OCI-LY1 (cell line): ENCODE measurements around the gene RANBP2.
"Not testable (repeated sequence)": the region's sequence is repeated elsewhere in the genome, so short reads cannot be mapped to it uniquely, and the experiment has no call there.

Experiments
- H2AFZ ChIP-seq: fragments of 200-600 bp; sonication (generic), shearing (Covaris generic); 2 replicates; pipeline ENCODE4 v1.6.0; 2014; ENCODE audit warnings: antibody characterized with exemption, mild to moderate bottlenecking, low read length
- H3F3A ChIP-seq: fragments of 200-600 bp; sonication (generic), shearing (Covaris generic); 2 replicates; pipeline ENCODE4 v1.6.0; 2014; ENCODE audit warnings: mild to moderate bottlenecking, antibody characterized with exemption, low read length, moderate library complexity; ENCODE audit not compliant: insufficient read depth
- H3K27ac ChIP-seq: fragments of 200-600 bp; sonication (generic); 2 replicates; pipeline ENCODE4 v1.5.1; 2014; ENCODE audit warnings: low read length, mixed run types, mild to moderate bottlenecking, low read depth; ENCODE audit not compliant: poor library complexity, severe bottlenecking
- H3K27me3 ChIP-seq: fragments of 200-600 bp; sonication (generic); 2 replicates; pipeline ENCODE4 v1.6.0; 2014; ENCODE audit warnings: antibody characterized with exemption, mild to moderate bottlenecking, low read length, moderate library complexity; ENCODE audit not compliant: insufficient read depth
- H3K36me3 ChIP-seq: fragments of 200-600 bp; sonication (generic); 2 replicates; pipeline ENCODE4 v1.6.1; 2014; ENCODE audit warnings: mild to moderate bottlenecking, antibody characterized with exemption, low read length, moderate library complexity, mixed read lengths; ENCODE audit not compliant: insufficient read depth
- H3K4me1 ChIP-seq: fragments of 200-600 bp; sonication (generic); 2 replicates; pipeline ENCODE4 v1.5.1; 2014; ENCODE audit warnings: mild to moderate bottlenecking, low read length, moderate library complexity; ENCODE audit not compliant: insufficient read depth, severe bottlenecking
- H3K4me2 ChIP-seq: fragments of 200-600 bp; sonication (generic), shearing (Covaris generic); 2 replicates; pipeline ENCODE4 v1.6.1; 2014; ENCODE audit warnings: low read length
- H3K4me3 ChIP-seq: fragments of 200-600 bp; sonication (generic); 2 replicates; pipeline ENCODE4 v1.5.1; 2014; ENCODE audit warnings: low read length, low read depth, mild to moderate bottlenecking, mixed read lengths; ENCODE audit not compliant: poor library complexity, severe bottlenecking
- H3K79me2 ChIP-seq: fragments of 200-600 bp; shearing (Covaris generic); 2 replicates; pipeline ENCODE4 v1.6.1; 2016; ENCODE audit warnings: mixed run types, low read length, mixed read lengths; ENCODE audit not compliant: insufficient read depth
- H3K9ac ChIP-seq: fragments of 200-600 bp; sonication (generic), shearing (Covaris generic); 2 replicates; pipeline ENCODE4 v1.6.1; 2014; ENCODE audit warnings: mild to moderate bottlenecking, low read length, mixed read lengths
- H3K9me2 ChIP-seq: fragments of 200-600 bp; sonication (generic), shearing (Covaris generic); 2 replicates; pipeline ENCODE4 v1.6.1; 2014; ENCODE audit warnings: low read depth, mild to moderate bottlenecking, low read length, mixed read lengths
- H3K9me3 ChIP-seq: fragments of 200-600 bp; shearing (Covaris generic); 2 replicates; pipeline ENCODE4 v1.6.1; 2014; ENCODE audit warnings: low read length, mixed read lengths
- H4K20me1 ChIP-seq: fragments of 200-600 bp; sonication (generic), shearing (Covaris generic); 2 replicates; pipeline ENCODE4 v1.6.0; 2016; ENCODE audit warnings: mild to moderate bottlenecking, low read length; ENCODE audit not compliant: insufficient read depth
- EZH2 ChIP-seq: fragments of 200-600 bp; sonication (generic), shearing (Covaris generic); IDR thresholded peaks from 2 replicates; pipeline ENCODE4 v1.8.0; 2017; ENCODE audit warnings: borderline replicate concordance, mixed run types, mild to moderate bottlenecking, antibody characterized with exemption, low read length, moderate library complexity, mixed read lengths
- TF ChIP-seq, protein P1 (sequence below): fragments of 200-600 bp; sonication (generic), shearing (Covaris generic); IDR thresholded peaks from 2 replicates; pipeline ENCODE4 v1.5.1; 2017; ENCODE audit warnings: mild to moderate bottlenecking, antibody characterized with exemption, low read length, moderate library complexity, mixed read lengths

RANBP2 gene

DNA sequence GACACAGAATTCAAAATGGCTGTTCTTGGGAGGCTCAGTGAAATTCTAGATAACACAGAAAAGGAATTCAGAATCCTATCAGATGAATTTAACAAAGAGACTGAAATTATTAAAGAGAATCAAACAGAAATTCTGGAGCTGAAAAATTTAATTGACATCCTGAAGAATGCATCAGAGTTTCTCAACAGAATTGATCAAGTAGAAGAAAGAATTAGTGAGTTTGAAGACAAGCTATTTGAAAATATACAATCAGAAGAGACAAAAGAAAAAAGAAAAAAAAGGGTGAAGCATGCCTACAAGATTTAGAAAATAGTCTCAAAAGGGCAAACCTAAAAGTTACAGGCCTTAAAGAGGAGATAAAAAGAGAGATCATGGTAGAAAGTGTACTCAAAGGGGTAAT is 12.0 kb upstream of the RANBP2 start:
- Histone ChIP-seq H3K36me3 (no peaks in the 10 kb centered on the region; the same call in 1 of the 2 replicates), H3K27me3 (peaks cover 3% of the 10 kb centered on the region; the same call in 1 of the 2 replicates), H3K4me2 (no peak overlapping the region), H3K9me2 (no peaks in the 10 kb centered on the region), H3K27ac (no peak overlapping the region), H3K9ac (no peak overlapping the region), H4K20me1 (no peaks in the 10 kb centered on the region), H3K4me1 (no peaks in the 10 kb centered on the region), H3K79me2 (no peaks in the 10 kb centered on the region), H3F3A (no peaks in the 10 kb centered on the region), H2AFZ (no peak overlapping the region), H3K4me3 (no peak overlapping the region), H3K9me3 (no peaks in the 10 kb centered on the region)
- TF ChIP-seq EZH2: no peak
- TF ChIP-seq, protein P1, sequence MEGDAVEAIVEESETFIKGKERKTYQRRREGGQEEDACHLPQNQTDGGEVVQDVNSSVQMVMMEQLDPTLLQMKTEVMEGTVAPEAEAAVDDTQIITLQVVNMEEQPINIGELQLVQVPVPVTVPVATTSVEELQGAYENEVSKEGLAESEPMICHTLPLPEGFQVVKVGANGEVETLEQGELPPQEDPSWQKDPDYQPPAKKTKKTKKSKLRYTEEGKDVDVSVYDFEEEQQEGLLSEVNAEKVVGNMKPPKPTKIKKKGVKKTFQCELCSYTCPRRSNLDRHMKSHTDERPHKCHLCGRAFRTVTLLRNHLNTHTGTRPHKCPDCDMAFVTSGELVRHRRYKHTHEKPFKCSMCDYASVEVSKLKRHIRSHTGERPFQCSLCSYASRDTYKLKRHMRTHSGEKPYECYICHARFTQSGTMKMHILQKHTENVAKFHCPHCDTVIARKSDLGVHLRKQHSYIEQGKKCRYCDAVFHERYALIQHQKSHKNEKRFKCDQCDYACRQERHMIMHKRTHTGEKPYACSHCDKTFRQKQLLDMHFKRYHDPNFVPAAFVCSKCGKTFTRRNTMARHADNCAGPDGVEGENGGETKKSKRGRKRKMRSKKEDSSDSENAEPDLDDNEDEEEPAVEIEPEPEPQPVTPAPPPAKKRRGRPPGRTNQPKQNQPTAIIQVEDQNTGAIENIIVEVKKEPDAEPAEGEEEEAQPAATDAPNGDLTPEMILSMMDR: no peak

DNA sequence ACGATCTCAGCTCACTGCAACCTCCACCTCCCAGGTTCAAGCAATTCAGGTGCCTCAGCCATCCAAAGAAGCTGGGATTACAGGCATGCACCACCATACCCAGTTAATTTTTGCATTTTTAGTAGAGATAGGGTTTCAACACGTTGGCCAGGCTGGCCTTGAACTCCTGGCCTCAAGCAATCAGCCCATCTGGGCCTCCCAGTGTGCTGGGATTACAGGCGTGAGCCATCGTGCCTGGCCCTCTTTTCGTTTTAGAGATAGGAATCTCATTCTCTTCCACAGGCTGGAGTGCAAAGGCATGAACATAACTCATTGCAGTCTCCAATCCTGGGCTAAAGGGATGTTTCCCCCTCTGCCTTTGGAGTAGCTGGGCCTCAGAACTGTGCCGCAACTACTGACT is 2.3 kb upstream of the RANBP2 start:
- not testable (repeated sequence) for H3K9ac ChIP-seq, H3K9me2 ChIP-seq, H3K4me3 ChIP-seq, H3K4me2 ChIP-seq, H3K27ac ChIP-seq, H3K27me3 ChIP-seq, H4K20me1 ChIP-seq, H3K36me3 ChIP-seq, H3K79me2 ChIP-seq, H3F3A ChIP-seq, H3K9me3 ChIP-seq, H2AFZ ChIP-seq
- H3K4me1 ChIP-seq: peaks cover 17% of the 10 kb centered on the region

DNA sequence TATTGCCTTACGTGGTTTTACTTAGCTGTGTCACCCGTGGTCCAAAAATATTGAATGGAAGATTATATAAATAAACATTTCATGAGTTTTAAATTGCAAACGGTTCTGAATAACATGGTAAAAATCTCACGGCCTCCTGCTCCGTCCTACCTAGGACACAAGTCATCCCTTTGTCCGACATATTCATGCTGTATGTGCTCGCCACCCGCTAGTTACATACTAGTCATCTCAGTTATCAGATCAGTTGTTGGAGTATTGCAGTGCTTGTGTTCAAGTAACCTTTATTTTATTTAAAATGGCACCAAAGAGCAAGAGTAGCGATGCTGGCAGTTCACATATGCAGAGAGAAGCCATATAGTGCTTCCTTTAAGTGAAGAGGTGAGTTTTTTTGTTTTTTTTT is 6.8 kb downstream of the RANBP2 start:
- not testable (repeated sequence) for H3K9me3 ChIP-seq, H3K27me3 ChIP-seq, H3K9ac ChIP-seq, H2AFZ ChIP-seq, H3K36me3 ChIP-seq, H3K4me2 ChIP-seq, H3F3A ChIP-seq, H4K20me1 ChIP-seq, H3K9me2 ChIP-seq, H3K27ac ChIP-seq, H3K4me3 ChIP-seq
- Histone ChIP-seq H3K4me1 (peaks cover 19% of the 10 kb centered on the region), H3K79me2 (peaks cover 38% of the 10 kb centered on the region)

DNA sequence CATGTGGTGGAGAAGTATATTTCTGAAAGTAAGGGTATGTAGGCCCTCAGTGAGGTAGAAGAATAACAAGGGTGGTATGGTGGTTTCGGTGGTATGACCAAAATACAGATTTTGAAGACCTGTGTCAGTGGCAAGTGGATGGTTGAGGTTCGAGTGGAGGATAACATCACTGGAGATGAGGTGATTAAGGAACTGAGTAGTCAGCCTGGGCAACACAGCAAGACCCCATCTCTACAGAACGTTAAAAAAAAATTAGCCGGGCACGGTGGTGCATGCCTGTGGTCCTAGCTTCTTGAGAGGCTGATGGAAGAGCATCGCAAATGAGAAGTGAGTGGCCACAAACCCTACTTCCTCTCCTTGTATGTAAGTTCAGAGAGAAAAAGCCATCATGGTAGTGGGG is 15.4 kb downstream of the RANBP2 start:
- H3K27me3 ChIP-seq: not testable (repeated sequence)

DNA sequence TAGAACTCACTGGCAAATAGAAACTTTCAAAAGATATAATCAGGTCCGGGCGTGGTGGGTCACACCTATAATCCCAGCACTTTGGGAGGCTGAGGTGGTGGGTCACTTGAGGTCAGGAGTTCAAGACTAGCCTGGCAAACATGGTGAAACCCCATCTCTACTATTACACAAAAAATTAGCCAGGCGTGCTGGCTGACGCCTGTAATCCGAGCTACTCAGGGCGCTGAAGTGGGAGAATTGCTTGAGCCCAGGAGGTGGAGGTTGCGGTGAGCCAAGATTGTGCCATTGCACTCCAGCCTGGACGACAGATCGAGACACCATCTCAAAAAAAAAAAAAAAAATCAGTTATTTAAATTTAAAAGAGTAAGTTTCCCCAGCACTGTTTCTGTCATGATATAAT is 38.7 kb downstream of the RANBP2 start:
- H3K4me1 ChIP-seq, H3K27me3 ChIP-seq, H3K9me3 ChIP-seq, H2AFZ ChIP-seq, H3K4me2 ChIP-seq, H3F3A ChIP-seq, H3K9ac ChIP-seq, H3K4me3 ChIP-seq, H3K79me2 ChIP-seq, H3K9me2 ChIP-seq, H3K27ac ChIP-seq, H4K20me1 ChIP-seq: not testable (repeated sequence)
- peaks cover 30% of the 10 kb centered on the region for H3K36me3 ChIP-seq

More for the DNA sequence above, 15.4 kb downstream of the RANBP2 start:
- not testable (repeated sequence) for H3K27ac ChIP-seq, H3K9me2 ChIP-seq, H3K79me2 ChIP-seq, H2AFZ ChIP-seq, H3K9me3 ChIP-seq, H3K4me1 ChIP-seq, H4K20me1 ChIP-seq, H3K4me2 ChIP-seq, H3K9ac ChIP-seq, H3F3A ChIP-seq, H3K4me3 ChIP-seq
- peaks cover 15% of the 10 kb centered on the region for H3K36me3 ChIP-seq

DNA sequence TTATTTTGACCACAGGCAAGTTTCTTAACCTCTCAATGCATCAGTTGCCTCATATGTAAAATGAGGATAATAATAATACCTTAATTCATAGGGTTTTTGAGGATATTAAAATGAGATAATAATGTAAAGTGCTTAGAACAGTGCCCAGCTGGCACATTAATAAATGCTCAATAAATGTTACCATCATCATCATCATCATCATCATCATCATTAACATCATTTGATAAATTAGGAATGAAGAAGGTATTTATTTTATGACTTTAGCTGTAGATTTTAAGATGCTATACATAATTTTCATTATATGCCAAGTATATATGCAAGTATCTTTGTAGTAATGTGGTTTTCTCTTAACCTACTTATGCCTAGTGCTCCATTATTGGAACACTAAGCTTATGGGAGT is 43.3 kb downstream of the RANBP2 start:
- not testable (repeated sequence) for H3F3A ChIP-seq, H4K20me1 ChIP-seq, H3K27me3 ChIP-seq, H3K9me3 ChIP-seq, H2AFZ ChIP-seq, H3K27ac ChIP-seq, H3K79me2 ChIP-seq, H3K9me2 ChIP-seq, H3K4me3 ChIP-seq, H3K9ac ChIP-seq, H3K4me2 ChIP-seq, H3K4me1 ChIP-seq
- peaks cover 47% of the 10 kb centered on the region for H3K36me3 ChIP-seq

DNA sequence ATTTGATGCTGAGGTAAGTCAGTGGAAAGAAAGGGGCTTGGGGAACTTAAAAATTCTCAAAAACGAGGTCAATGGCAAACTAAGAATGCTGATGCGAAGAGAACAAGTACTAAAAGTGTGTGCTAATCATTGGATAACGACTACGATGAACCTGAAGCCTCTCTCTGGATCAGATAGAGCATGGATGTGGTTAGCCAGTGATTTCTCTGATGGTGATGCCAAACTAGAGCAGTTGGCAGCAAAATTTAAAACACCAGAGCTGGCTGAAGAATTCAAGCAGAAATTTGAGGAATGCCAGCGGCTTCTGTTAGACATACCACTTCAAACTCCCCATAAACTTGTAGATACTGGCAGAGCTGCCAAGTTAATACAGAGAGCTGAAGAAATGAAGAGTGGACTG is 47.4 kb downstream of the RANBP2 start:
- H3K27me3 ChIP-seq, H3K9ac ChIP-seq, H3K9me3 ChIP-seq, H2AFZ ChIP-seq, H3K79me2 ChIP-seq, H3K4me2 ChIP-seq, H4K20me1 ChIP-seq, H3K27ac ChIP-seq, H3K4me3 ChIP-seq, H3K9me2 ChIP-seq, H3K4me1 ChIP-seq, H3F3A ChIP-seq: not testable (repeated sequence)
- H3K36me3 ChIP-seq: peaks cover 61% of the 10 kb centered on the region
